GM12878 (cell line): ENCODE results near the gene OR7A5.
"Not testable (repeated sequence)": the region's sequence is repeated elsewhere in the genome, so short reads cannot be mapped to it uniquely, and the experiment has no call there.

Source experiments
- CREB1 ChIP-seq: IDR thresholded peaks from 2 replicates; pipeline ENCODE4 v1.6.1; 2012; ENCODE audit warnings: low read depth, mild to moderate bottlenecking, inconsistent platforms
- CTCF ChIP-seq, 3 experiments: IDR thresholded peaks in 2 of 3; conservative IDR thresholded peaks in 1 of 3; 2 replicates each; pipeline ENCODE4 v1.5.1; 2011; ENCODE audit warnings: low read depth in 3 of 3, low read length in 3 of 3, mild to moderate bottlenecking in 3 of 3, control low read depth in 2 of 3, moderate library complexity in 2 of 3, inconsistent platforms in 1 of 3, mixed read lengths in 1 of 3; ENCODE audit not compliant: control insufficient read depth in 2 of 3, insufficient read depth in 1 of 3; ENCODE audit errors: extremely low read depth in 1 of 3
- FOS ChIP-seq: IDR thresholded peaks from 3 replicates; pipeline ENCODE4 v1.6.1; 2011; ENCODE audit warnings: borderline replicate concordance; ENCODE audit not compliant: insufficient read length; ENCODE audit errors: extremely low read depth
- MXI1 ChIP-seq: fragments of 150-350 bp; IDR thresholded peaks from 2 replicates; pipeline ENCODE4 v1.6.1; 2011; ENCODE audit warnings: low read depth, mild to moderate bottlenecking, inconsistent platforms, low read length, improper control_type of control experiment
- NFYB ChIP-seq: IDR thresholded peaks from 2 replicates; pipeline ENCODE4 v1.6.1; 2011; ENCODE audit warnings: low read depth, mild to moderate bottlenecking, low read length, improper control_type of control experiment, moderate library complexity; ENCODE audit not compliant: insufficient read depth
- RAD51 ChIP-seq: fragments of 450-650 bp; IDR thresholded peaks from 2 replicates; pipeline ENCODE4 v1.6.1; 2016; ENCODE audit warnings: moderate library complexity, mild to moderate bottlenecking, inconsistent platforms
- SMC3 ChIP-seq: IDR thresholded peaks from 2 replicates; pipeline ENCODE4 v1.6.1; 2011; ENCODE audit warnings: low read length, improper control_type of control experiment, borderline replicate concordance
- SREBF2 ChIP-seq: IDR thresholded peaks from 2 replicates; pipeline ENCODE4 v1.6.1; 2012; ENCODE audit warnings: mild to moderate bottlenecking, low read length
- TAF1 ChIP-seq: IDR thresholded peaks from 2 replicates; pipeline ENCODE4 v1.6.1; 2011; ENCODE audit warnings: mild to moderate bottlenecking, low read depth, low read length, borderline replicate concordance

- not testable (repeated sequence) for TF ChIP-seq SMC3; MXI1; TAF1; CTCF (IDR thresholded peaks at IDR 0.05 in 2 of 3, conservative IDR thresholded peaks at IDR 0.05 in 1 of 3; ENCODE audit: control insufficient read depth in 2 of 3, extremely low read depth in 1 of 3, insufficient read depth in 1 of 3, low read depth in 3 of 3, low read length in 3 of 3); RAD51; SREBF2; NFYB; FOS; CREB1
These were observed 53.1 kb downstream of the OR7A5 start for GRCh38 chr19:14781713-14782536.
